Measurements from ENCODE around the gene TBC1D22B.

- TF ChIP-seq POLR2A (IDR thresholded peaks at IDR 0.05) (no peak), CTCF (IDR thresholded peaks at IDR 0.05) (peak; percentile 91 to 96 (median 95))
These were observed 47.1 kb upstream of the TBC1D22B start for GRCh38 chr6:37210313-37210968.
